Nucleus accumbens (tissue), 56 donors: ENCODE data around the gene STIL.
"Not testable (repeated sequence)": the region's sequence is repeated elsewhere in the genome, so short reads cannot be mapped to it uniquely, and the experiment has no call there.

Experiments used
- DNase-seq, 56 donors: peaks; one replicate each; lab custom pipeline; 2025; lab: John Stamatoyannopoulos, UW

STIL gene

GRCh38 chr1:47313915-47314664, at the start of gene STIL:
Gene STIL (minus strand): TSS chr1:47314147. CDS start chr1:47310319, 3,828 bp downstream.
- peak; percentile 89 to 99 (median 96) for DNase-seq

GRCh38 chr1:47362828-47363227, 48.9 kb upstream of the STIL start:
- DNase-seq, result no peak

GRCh38 chr1:47361380-47361779, 47.4 kb upstream of the STIL start:
- DNase-seq, result no peak

GRCh38 chr1:47351305-47351704, 37.4 kb upstream of the STIL start:
- no peak for DNase-seq

GRCh38 chr1:47348246-47348645, 34.3 kb upstream of the STIL start:
- no peak for DNase-seq

GRCh38 chr1:47347735-47348134, 33.8 kb upstream of the STIL start:
- DNase-seq, result no peak

- DNase-seq, result not testable (repeated sequence)
These were observed 33.0 kb upstream of the STIL start for GRCh38 chr1:47346979-47347378.

GRCh38 chr1:47340227-47340626, 26.3 kb upstream of the STIL start:
- DNase-seq, result no peak

GRCh38 chr1:47338249-47339077, 24.5 kb upstream of the STIL start:
- DNase-seq, result no peak

GRCh38 chr1:47337350-47337749, 23.4 kb upstream of the STIL start:
- DNase-seq, result no peak

GRCh38 chr1:47334765-47335435, 21.0 kb upstream of the STIL start:
- no peak for DNase-seq

- peak in 55 of 56 donors; percentile 12 to 86 (median 74) for DNase-seq
These were observed 20.2 kb upstream of the STIL start for GRCh38 chr1:47333922-47334764.

- peak in 52 of 56 donors; percentile 27 to 86 (median 73) for DNase-seq
These were observed 19.6 kb upstream of the STIL start, which contains the start of gene CMPK1 for GRCh38 chr1:47333578-47333921. Gene CMPK1 (plus strand): TSS chr1:47333790. CDS start chr1:47333946, 156 bp downstream.

GRCh38 chr1:47332779-47333577, 19.0 kb upstream of the STIL start:
- DNase-seq, result peak in 2 of 56 donors; percentile 8 to 11

GRCh38 chr1:47331875-47332274, 17.9 kb upstream of the STIL start:
- no peak for DNase-seq

GRCh38 chr1:47330212-47330611, 16.3 kb upstream of the STIL start:
- DNase-seq, result no peak

GRCh38 chr1:47328992-47329391, 15.0 kb upstream of the STIL start:
- no peak for DNase-seq

- DNase-seq, result no peak
These were observed 12.3 kb upstream of the STIL start for GRCh38 chr1:47326271-47326670.

GRCh38 chr1:47325528-47325927, 11.6 kb upstream of the STIL start:
- DNase-seq, result no peak
